Measurements from ENCODE around the gene EPB41L4A. TPM values are rescaled to one million over a fixed set of nuclear protein-coding genes. Genes with fewer than 3 reads are reported as not detected.

The EPB41L4A gene
- polyA plus RNA-seq, 1 donor from 2014 or later = 7.4 TPM

DNA sequence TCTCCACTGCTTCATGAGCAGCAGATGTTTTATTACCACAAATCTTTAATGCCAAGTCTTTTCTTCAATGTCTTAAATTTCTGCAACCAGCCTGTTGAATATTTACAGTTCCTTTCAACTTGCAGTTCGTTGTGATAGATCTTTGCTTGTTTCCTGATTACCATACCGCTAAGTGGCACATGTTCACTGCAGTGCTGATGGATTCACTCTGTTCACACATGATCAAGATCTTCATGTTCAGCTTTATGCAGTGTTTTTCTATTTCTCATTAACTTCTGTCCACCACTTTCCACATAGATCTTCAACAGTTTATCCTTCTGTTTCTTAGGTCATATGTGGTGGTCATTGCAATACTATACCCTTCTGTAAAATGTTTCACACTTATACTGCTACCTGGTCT lies 280.6 kb downstream of the EPB41L4A start:
- H3K27ac ChIP-seq (ENCODE audit: low read length) = no peak overlapping the region
- H3K9me3 ChIP-seq (ENCODE audit: low read length) = no peaks in the 10 kb centered on the region
- H3K79me2 ChIP-seq (replicated peaks; ENCODE audit: insufficient read depth, low read length) = no peaks in the 10 kb centered on the region
- H3K4me3 ChIP-seq (ENCODE audit: low read length) = no peak overlapping the region
- TF ChIP-seq CTCF (IDR thresholded peaks at IDR 0.05; ENCODE audit: poor library complexity, severe bottlenecking) (no peak), SMC3 (conservative IDR thresholded peaks at IDR 0.05; ENCODE audit: poor library complexity) (no peak), TAF1 (IDR thresholded peaks at IDR 0.05; ENCODE audit: low read depth) (no peak), MXI1 (conservative IDR thresholded peaks at IDR 0.05; ENCODE audit: poor library complexity, severe bottlenecking) (no peak), EZH2 (IDR thresholded peaks at IDR 0.05; ENCODE audit: borderline replicate concordance, insufficient read depth, low read length, poor library complexity, severe bottlenecking) (no peak), EP300 (conservative IDR thresholded peaks at IDR 0.05; ENCODE audit: poor library complexity, severe bottlenecking) (no peak), RAD21 (conservative IDR thresholded peaks at IDR 0.05) (no peak), POLR2AphosphoS5 (IDR thresholded peaks at IDR 0.05) (no peak), REST (IDR thresholded peaks at IDR 0.05; ENCODE audit: borderline replicate concordance) (no peak)
- H4K20me1 ChIP-seq (ENCODE audit: insufficient read depth) = no peaks in the 10 kb centered on the region
- no peak overlapping the region for H2AFZ ChIP-seq (ENCODE audit: low read depth, low read length)
- no peaks in the 10 kb centered on the region for H3K27me3 ChIP-seq (ENCODE audit: insufficient read depth, low read depth, low read length)
- no peak overlapping the region for H3K4me2 ChIP-seq (ENCODE audit: low read length)
- no peaks in the 10 kb centered on the region for H3F3A ChIP-seq (ENCODE audit: insufficient read depth, low read length, poor library complexity, severe bottlenecking)
- no peak overlapping the region for H3K9ac ChIP-seq (ENCODE audit: low read length)
- no peaks in the 10 kb centered on the region for H3K9me2 ChIP-seq (ENCODE audit: insufficient read depth, low read length)
- H3K36me3 ChIP-seq (ENCODE audit: insufficient read depth, low read length) = no peaks in the 10 kb centered on the region

DNA sequence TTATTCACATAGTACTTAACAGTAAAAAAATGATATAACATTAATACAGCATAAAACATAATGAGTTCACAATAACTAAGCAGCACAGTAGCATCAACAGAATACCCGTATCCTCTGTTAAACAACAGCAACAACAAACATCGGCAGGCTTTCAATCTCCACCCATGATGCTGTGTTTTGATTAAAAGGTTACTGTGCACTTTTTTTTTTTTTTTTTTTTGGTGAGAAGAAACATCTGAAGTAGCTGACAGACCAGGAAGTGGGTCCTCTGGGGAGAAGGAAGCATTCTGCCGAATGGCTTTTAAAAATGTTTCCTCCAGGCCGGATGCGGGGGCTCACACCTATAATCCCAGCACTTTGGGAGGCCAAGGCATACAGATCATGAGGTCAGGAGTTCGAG lies 282.3 kb downstream of the EPB41L4A start:
- H3K9ac ChIP-seq (ENCODE audit: low read length) = no peak overlapping the region
- H3K4me3 ChIP-seq (ENCODE audit: low read length) = no peak overlapping the region
- no peaks in the 10 kb centered on the region for H3K27me3 ChIP-seq (ENCODE audit: insufficient read depth, low read depth, low read length)
- no peak overlapping the region for H3K4me2 ChIP-seq (ENCODE audit: low read length)
- no peak overlapping the region for H2AFZ ChIP-seq (ENCODE audit: low read depth, low read length)
- H3K79me2 ChIP-seq (replicated peaks; ENCODE audit: insufficient read depth, low read length) = no peaks in the 10 kb centered on the region
- H3F3A ChIP-seq (ENCODE audit: insufficient read depth, low read length, poor library complexity, severe bottlenecking) = no peaks in the 10 kb centered on the region
- TF ChIP-seq POLR2AphosphoS5 (IDR thresholded peaks at IDR 0.05) (no peak), TAF1 (IDR thresholded peaks at IDR 0.05; ENCODE audit: low read depth) (no peak), REST (IDR thresholded peaks at IDR 0.05; ENCODE audit: borderline replicate concordance) (no peak), CTCF (IDR thresholded peaks at IDR 0.05; ENCODE audit: poor library complexity, severe bottlenecking) (no peak), RAD21 (conservative IDR thresholded peaks at IDR 0.05) (no peak)
- no peaks in the 10 kb centered on the region for H3K9me2 ChIP-seq (ENCODE audit: insufficient read depth, low read length)
- no peaks in the 10 kb centered on the region for H3K36me3 ChIP-seq (ENCODE audit: insufficient read depth, low read length)
- H3K9me3 ChIP-seq (ENCODE audit: low read length) = no peaks in the 10 kb centered on the region
- no peak overlapping the region for H3K27ac ChIP-seq (ENCODE audit: low read length)
- H4K20me1 ChIP-seq (ENCODE audit: insufficient read depth) = no peaks in the 10 kb centered on the region

Data from neural cell (in vitro differentiated cells).